GM19328 (cell line): ENCODE data around the gene SLC10A7.

Experiments
- ATAC-seq: cut with Tn5 transposase; IDR thresholded peaks from one replicate; pipeline ENCODE4 v1.9.1; 2021; ENCODE audit warnings: mild to moderate bottlenecking, moderate library complexity; ENCODE audit not compliant: unreplicated experiment

SLC10A7 gene

GRCh38 chr4:146317783-146318182, 204.0 kb downstream of the SLC10A7 start:
- ATAC-seq = no peak

GRCh38 chr4:146315184-146315583, 206.6 kb downstream of the SLC10A7 start:
- no peak for ATAC-seq

- no peak for ATAC-seq
Observed at GRCh38 chr4:146311238-146311970, 210.3 kb downstream of the SLC10A7 start.

GRCh38 chr4:146310319-146311021, 211.3 kb downstream of the SLC10A7 start:
- peak; percentile 86 for ATAC-seq

GRCh38 chr4:146308951-146309350, 212.8 kb downstream of the SLC10A7 start:
- no peak for ATAC-seq

GRCh38 chr4:146302822-146303221, 218.9 kb downstream of the SLC10A7 start:
- ATAC-seq = no peak

- ATAC-seq = no peak
Observed at GRCh38 chr4:146299607-146300006, 222.1 kb downstream of the SLC10A7 start.

- no peak for ATAC-seq
Observed at GRCh38 chr4:146294776-146295175, 227.0 kb downstream of the SLC10A7 start.

GRCh38 chr4:146292508-146292907, 229.2 kb downstream of the SLC10A7 start:
- no peak for ATAC-seq

- no peak for ATAC-seq
Observed at GRCh38 chr4:146291313-146291712, 230.4 kb downstream of the SLC10A7 start.

- no peak for ATAC-seq
Observed at GRCh38 chr4:146288193-146288592, 233.5 kb downstream of the SLC10A7 start.

GRCh38 chr4:146285037-146285436, 236.7 kb downstream of the SLC10A7 start:
- ATAC-seq = no peak

- no peak for ATAC-seq
Observed at GRCh38 chr4:146283758-146284651, 237.7 kb downstream of the SLC10A7 start.

GRCh38 chr4:146282657-146283056, 239.1 kb downstream of the SLC10A7 start:
- ATAC-seq = no peak

GRCh38 chr4:146278986-146279385, 242.8 kb downstream of the SLC10A7 start:
- no peak for ATAC-seq

GRCh38 chr4:146275370-146275769, 246.4 kb downstream of the SLC10A7 start:
- ATAC-seq = no peak

- no peak for ATAC-seq
Observed at GRCh38 chr4:146274774-146275173, 247.0 kb downstream of the SLC10A7 start.

GRCh38 chr4:146273204-146273901, 248.4 kb downstream of the SLC10A7 start:
- peak; percentile 56 for ATAC-seq

- ATAC-seq = no peak
Observed at GRCh38 chr4:146271466-146271865, 250.3 kb downstream of the SLC10A7 start.

- ATAC-seq = peak; percentile 47
Observed at GRCh38 chr4:146269228-146269653, 252.5 kb downstream of the SLC10A7 start.

- ATAC-seq = no peak
Observed at GRCh38 chr4:146267826-146268225, 253.9 kb downstream of the SLC10A7 start.
